Adipocyte (in vitro differentiated cells): ENCODE data around the gene MX2.
A peak's percentile ranks its signal among the peaks of the same experiment; 100 is the strongest.

Source experiments
- DNase-seq: peaks from one replicate; pipeline ENCODE4 v3.0.0-alpha.2; 2015; ENCODE audit warnings: low read depth
- H3K27me3 ChIP-seq: replicated peaks from 2 replicates; pipeline ENCODE4 v1.7.0; 2013; ENCODE audit warnings: mild to moderate bottlenecking, low read length, moderate library complexity; ENCODE audit not compliant: control insufficient read depth, insufficient read depth
- H3K36me3 ChIP-seq: 2 replicates; pipeline ENCODE4 v1.7.0; 2013; ENCODE audit warnings: low read length, mild to moderate bottlenecking, moderate library complexity; ENCODE audit not compliant: control insufficient read depth, insufficient read depth, severe bottlenecking
- H3K4me1 ChIP-seq: 2 replicates; pipeline ENCODE4 v1.7.0; 2013; ENCODE audit warnings: mild to moderate bottlenecking, low read length, moderate library complexity; ENCODE audit not compliant: control insufficient read depth, insufficient read depth
- H3K4me3 ChIP-seq: 2 replicates; pipeline ENCODE4 v1.7.0; 2013; ENCODE audit warnings: mild to moderate bottlenecking, low read length, moderate library complexity
- H3K9ac ChIP-seq: 2 replicates; pipeline ENCODE4 v1.7.0; 2013; ENCODE audit warnings: mild to moderate bottlenecking, low read length, moderate library complexity
- H3K9me3 ChIP-seq: 2 replicates; pipeline ENCODE4 v1.7.0; 2013; ENCODE audit warnings: mild to moderate bottlenecking, low read length, moderate library complexity; ENCODE audit not compliant: control insufficient read depth

The MX2 gene

GRCh38 chr21:41425954-41426675 lies 64.3 kb downstream of the MX2 start, which contains the start of gene MX1:
MX1 (plus strand) TSS chr21:41426239; CDS start chr21:41432071, 5,832 bp downstream.
- Histone ChIP-seq H3K9ac (peak within 1 kb of the TSS; percentile 75), H3K27me3 (peaks cover 11% of the 10 kb centered on the region), H3K4me1 (peaks cover 5% of the 10 kb centered on the region), H3K4me3 (peak within 1 kb of the TSS; percentile 86), H3K9me3 (no peaks in the 10 kb centered on the region), H3K36me3 (no peaks in the 10 kb centered on the region)
- peak; percentile 73 for DNase-seq

- Histone ChIP-seq H3K27me3 (peaks cover 11% of the 10 kb centered on the region), H3K4me1 (peaks cover 4% of the 10 kb centered on the region), H3K9me3 (no peaks in the 10 kb centered on the region), H3K36me3 (no peaks in the 10 kb centered on the region), H3K4me3 (peak overlapping the region; percentile 86), H3K9ac (peak overlapping the region; percentile 56)
- DNase-seq = no peak
Observed at GRCh38 chr21:41426676-41427404, 65.0 kb downstream of the MX2 start.

- Histone ChIP-seq H3K27me3 (peaks cover 11% of the 10 kb centered on the region), H3K9me3 (no peaks in the 10 kb centered on the region), H3K9ac (no peak overlapping the region), H3K4me1 (peaks cover 4% of the 10 kb centered on the region), H3K36me3 (no peaks in the 10 kb centered on the region), H3K4me3 (no peak overlapping the region)
- DNase-seq = no peak
Observed at GRCh38 chr21:41427556-41427955, 65.7 kb downstream of the MX2 start.

GRCh38 chr21:41428311-41428710 lies 66.5 kb downstream of the MX2 start:
- Histone ChIP-seq H3K27me3 (peaks cover 11% of the 10 kb centered on the region), H3K36me3 (no peaks in the 10 kb centered on the region), H3K4me1 (peaks cover 4% of the 10 kb centered on the region), H3K4me3 (no peak overlapping the region), H3K9me3 (no peaks in the 10 kb centered on the region), H3K9ac (no peak overlapping the region)
- no peak for DNase-seq

- H3K9ac ChIP-seq = no peak overlapping the region
- peaks cover 4% of the 10 kb centered on the region for H3K4me1 ChIP-seq
- H3K4me3 ChIP-seq = no peak overlapping the region
- peaks cover 11% of the 10 kb centered on the region for H3K27me3 ChIP-seq
- H3K9me3 ChIP-seq = no peaks in the 10 kb centered on the region
- DNase-seq = no peak
- no peaks in the 10 kb centered on the region for H3K36me3 ChIP-seq
Observed at GRCh38 chr21:41428847-41429246, 67.0 kb downstream of the MX2 start.

- no peaks in the 10 kb centered on the region for H3K9me3 ChIP-seq
- no peaks in the 10 kb centered on the region for H3K36me3 ChIP-seq
- no peak overlapping the region for H3K4me3 ChIP-seq
- H3K4me1 ChIP-seq = peaks cover 4% of the 10 kb centered on the region
- no peak for DNase-seq
- no peak overlapping the region for H3K9ac ChIP-seq
- peaks cover 11% of the 10 kb centered on the region for H3K27me3 ChIP-seq
Observed at GRCh38 chr21:41429305-41429704, 67.5 kb downstream of the MX2 start.

GRCh38 chr21:41429925-41430491 lies 68.2 kb downstream of the MX2 start:
- H3K9ac ChIP-seq = no peak overlapping the region
- DNase-seq = no peak
- H3K36me3 ChIP-seq = no peaks in the 10 kb centered on the region
- H3K4me3 ChIP-seq = no peak overlapping the region
- H3K4me1 ChIP-seq = peaks cover 4% of the 10 kb centered on the region
- H3K9me3 ChIP-seq = peaks cover 7% of the 10 kb centered on the region
- peaks cover 11% of the 10 kb centered on the region for H3K27me3 ChIP-seq

- H3K4me3 ChIP-seq = no peak overlapping the region
- DNase-seq = no peak
Observed at GRCh38 chr21:41431788-41432548, 70.1 kb downstream of the MX2 start.

GRCh38 chr21:41432562-41433460 lies 71.0 kb downstream of the MX2 start:
- Histone ChIP-seq H3K36me3 (peaks cover 10% of the 10 kb centered on the region), H3K27me3 (no peaks in the 10 kb centered on the region), H3K4me1 (no peaks in the 10 kb centered on the region), H3K9me3 (peaks cover 8% of the 10 kb centered on the region), H3K4me3 (no peak overlapping the region), H3K9ac (no peak overlapping the region)
- no peak for DNase-seq

More at GRCh38 chr21:41431788-41432548, 70.1 kb downstream of the MX2 start:
- Histone ChIP-seq H3K4me1 (no peaks in the 10 kb centered on the region), H3K9ac (no peak overlapping the region), H3K27me3 (peaks cover 7% of the 10 kb centered on the region), H3K36me3 (peaks cover 10% of the 10 kb centered on the region), H3K9me3 (peaks cover 8% of the 10 kb centered on the region)

GRCh38 chr21:41433566-41433965 lies 71.7 kb downstream of the MX2 start:
- Histone ChIP-seq H3K9ac (no peak overlapping the region), H3K4me1 (no peaks in the 10 kb centered on the region), H3K9me3 (peaks cover 8% of the 10 kb centered on the region), H3K4me3 (no peak overlapping the region), H3K27me3 (no peaks in the 10 kb centered on the region), H3K36me3 (peaks cover 10% of the 10 kb centered on the region)
- DNase-seq = no peak
